Right lobe of liver (tissue), 4 donors: ENCODE data around the gene KCNMA1.

ENCODE experiments used
- CTCF ChIP-seq, 4 donors: fragments of 200-600 bp in 3 of 4; fragments of 450-650 bp in 1 of 4; IDR thresholded peaks; one replicate each; pipeline versions ENCODE4 v1.5.1 to v1.8.0; 2016 to 2022; ENCODE audit warnings: antibody characterized with exemption in 4 of 4, mild to moderate bottlenecking in 2 of 4
- POLR2A ChIP-seq: fragments of 450-650 bp; IDR thresholded peaks from one replicate; pipeline ENCODE4 v1.6.1; 2017; ENCODE audit warnings: antibody characterized with exemption, mild to moderate bottlenecking
- donor health status: DM: no; HTN: no; CAD: no.
- donor health status: DM: no; HTN: no; CAD: no.
- donor health status: DM: no; HTN: yes; CAD: no.

GRCh38 chr10:77036993-77037734 lies 600.4 kb downstream of the KCNMA1 start:
- peak; percentile 23 to 49 (median 35) for TF ChIP-seq CTCF (IDR thresholded peaks at IDR 0.05)
- TF ChIP-seq POLR2A, result no peak
